HFFc6 (cell line): ENCODE data around the gene ACRBP. TPM values are rescaled to one million over a fixed set of nuclear protein-coding genes. Genes with fewer than 3 reads are reported as not detected.

Experiments
- DNase-seq: peaks from one replicate; pipeline ENCODE4 v3.0.0-alpha.2; 2018
- H3K27ac Mint-ChIP-seq: 2 replicates; pipeline ENCODE4 v1.8.0; 2020; ENCODE audit warnings: mild to moderate bottlenecking, mixed read lengths
- H3K27me3 Mint-ChIP-seq: 2 replicates; pipeline ENCODE4 v1.8.0; 2021; ENCODE audit warnings: mild to moderate bottlenecking, moderate library complexity, mixed read lengths; ENCODE audit not compliant: insufficient read depth
- H3K36me3 Mint-ChIP-seq: 2 replicates; pipeline ENCODE4 v1.8.0; 2021; ENCODE audit warnings: low read depth, mixed read lengths
- H3K4me1 Mint-ChIP-seq: 2 replicates; pipeline ENCODE4 v1.8.0; 2020; ENCODE audit warnings: low read depth, mixed read lengths
- H3K4me3 Mint-ChIP-seq: 2 replicates; pipeline ENCODE4 v1.8.0; 2020; ENCODE audit warnings: mild to moderate bottlenecking, moderate library complexity, mixed read lengths
- H3K9me3 Mint-ChIP-seq: 2 replicates; pipeline ENCODE4 v1.8.0; 2020; ENCODE audit warnings: mild to moderate bottlenecking, mixed read lengths
- long read RNA-seq: library from polyadenylated mRNA; unstranded; transcript quantifications from one replicate; pipeline ENCODE4 v2.0.0, GENCODE V29; 2019
- total RNA-seq, 6 experiments: library from RNA; stranded (reverse); fragmentation: NEBNext Ultra II Directional; extraction: Animal tissue kit (Norgen Biotek cat#: 25700); gene quantifications; 2 replicates in 1 of 6; 3 replicates in 5 of 6; pipeline ENCODE4 v1.2.3, GENCODE V29; 2021
- TF ChIP-seq, protein P1 (sequence below): fragments of 200-600 bp; sonication (generic); IDR thresholded peaks from 2 replicates; pipeline ENCODE4 v1.5.0; 2021; ENCODE audit warnings: antibody characterized with exemption, mild to moderate bottlenecking

The ACRBP gene
- total RNA-seq, result not detected
- long read RNA-seq, result 0 reads

- Mint-ChIP-seq H3K4me3 (no peak within 1 kb of the TSS), H3K9me3 (peaks cover 50% of the 10 kb centered on the region), H3K27me3 (peaks cover 3% of the 10 kb centered on the region), H3K27ac (no peak within 1 kb of the TSS), H3K36me3 (peaks cover 49% of the 10 kb centered on the region), H3K4me1 (no peaks in the 10 kb centered on the region)
- TF ChIP-seq, protein P1, sequence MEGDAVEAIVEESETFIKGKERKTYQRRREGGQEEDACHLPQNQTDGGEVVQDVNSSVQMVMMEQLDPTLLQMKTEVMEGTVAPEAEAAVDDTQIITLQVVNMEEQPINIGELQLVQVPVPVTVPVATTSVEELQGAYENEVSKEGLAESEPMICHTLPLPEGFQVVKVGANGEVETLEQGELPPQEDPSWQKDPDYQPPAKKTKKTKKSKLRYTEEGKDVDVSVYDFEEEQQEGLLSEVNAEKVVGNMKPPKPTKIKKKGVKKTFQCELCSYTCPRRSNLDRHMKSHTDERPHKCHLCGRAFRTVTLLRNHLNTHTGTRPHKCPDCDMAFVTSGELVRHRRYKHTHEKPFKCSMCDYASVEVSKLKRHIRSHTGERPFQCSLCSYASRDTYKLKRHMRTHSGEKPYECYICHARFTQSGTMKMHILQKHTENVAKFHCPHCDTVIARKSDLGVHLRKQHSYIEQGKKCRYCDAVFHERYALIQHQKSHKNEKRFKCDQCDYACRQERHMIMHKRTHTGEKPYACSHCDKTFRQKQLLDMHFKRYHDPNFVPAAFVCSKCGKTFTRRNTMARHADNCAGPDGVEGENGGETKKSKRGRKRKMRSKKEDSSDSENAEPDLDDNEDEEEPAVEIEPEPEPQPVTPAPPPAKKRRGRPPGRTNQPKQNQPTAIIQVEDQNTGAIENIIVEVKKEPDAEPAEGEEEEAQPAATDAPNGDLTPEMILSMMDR, result no peak
- DNase-seq, result no peak
Measured at GRCh38 chr12:6647083-6647604, at the start of gene ACRBP. Gene ACRBP (minus strand): TSS chr12:6647432. CDS start chr12:6647366, 66 bp downstream.

DNA sequence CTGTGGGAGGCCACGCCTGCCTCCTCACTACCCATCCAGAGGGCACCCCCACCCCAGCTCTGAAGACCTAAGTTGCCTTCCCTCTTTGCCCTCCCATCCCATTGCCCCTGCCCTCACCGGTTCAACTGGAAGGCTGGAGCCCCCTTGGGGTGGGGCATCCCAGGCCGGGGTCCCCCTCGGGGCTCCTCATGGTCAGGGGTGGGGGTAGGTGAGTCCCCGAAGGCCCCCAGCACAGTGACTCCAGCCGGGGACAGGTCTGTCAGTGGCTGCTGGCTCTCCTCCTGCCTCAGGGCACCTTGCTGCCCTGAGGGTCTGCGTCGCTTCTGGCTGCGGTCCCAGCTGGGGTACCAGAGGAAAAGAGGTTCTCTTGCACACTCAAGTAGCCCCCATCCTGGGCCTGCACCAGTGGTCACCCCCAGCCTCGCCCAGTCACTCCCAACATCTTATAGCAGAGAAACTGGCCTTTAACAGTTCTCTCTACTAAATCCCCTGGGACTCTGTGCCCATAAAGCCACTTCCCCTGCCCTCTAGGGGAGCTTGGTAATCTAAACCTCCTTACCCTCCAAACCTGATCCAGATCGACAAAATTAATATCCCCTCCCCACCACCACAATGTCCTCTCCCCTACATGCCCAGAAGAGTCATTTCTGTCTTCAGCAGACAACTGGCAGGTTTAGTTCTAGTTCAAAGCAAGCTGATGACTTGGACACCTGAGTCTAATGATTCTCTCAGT lies 48.2 kb upstream of the ACRBP start:
- no peak overlapping the region for H3K27ac Mint-ChIP-seq
- no peak overlapping the region for H3K4me3 Mint-ChIP-seq
- H3K4me1 Mint-ChIP-seq, result peaks cover 42% of the 10 kb centered on the region
- no peaks in the 10 kb centered on the region for H3K36me3 Mint-ChIP-seq
- no peaks in the 10 kb centered on the region for H3K9me3 Mint-ChIP-seq
- no peak for DNase-seq
- peaks cover 14% of the 10 kb centered on the region for H3K27me3 Mint-ChIP-seq
- TF ChIP-seq, protein P1, result no peak

GRCh38 chr12:6694701-6695100 lies 47.5 kb upstream of the ACRBP start:
- H3K4me3 Mint-ChIP-seq, result no peak overlapping the region
- peaks cover 12% of the 10 kb centered on the region for H3K27me3 Mint-ChIP-seq
- no peak overlapping the region for H3K27ac Mint-ChIP-seq
- H3K36me3 Mint-ChIP-seq, result no peaks in the 10 kb centered on the region
- DNase-seq, result no peak
- TF ChIP-seq, protein P1, result no peak
- no peaks in the 10 kb centered on the region for H3K9me3 Mint-ChIP-seq
- peaks cover 40% of the 10 kb centered on the region for H3K4me1 Mint-ChIP-seq

DNA sequence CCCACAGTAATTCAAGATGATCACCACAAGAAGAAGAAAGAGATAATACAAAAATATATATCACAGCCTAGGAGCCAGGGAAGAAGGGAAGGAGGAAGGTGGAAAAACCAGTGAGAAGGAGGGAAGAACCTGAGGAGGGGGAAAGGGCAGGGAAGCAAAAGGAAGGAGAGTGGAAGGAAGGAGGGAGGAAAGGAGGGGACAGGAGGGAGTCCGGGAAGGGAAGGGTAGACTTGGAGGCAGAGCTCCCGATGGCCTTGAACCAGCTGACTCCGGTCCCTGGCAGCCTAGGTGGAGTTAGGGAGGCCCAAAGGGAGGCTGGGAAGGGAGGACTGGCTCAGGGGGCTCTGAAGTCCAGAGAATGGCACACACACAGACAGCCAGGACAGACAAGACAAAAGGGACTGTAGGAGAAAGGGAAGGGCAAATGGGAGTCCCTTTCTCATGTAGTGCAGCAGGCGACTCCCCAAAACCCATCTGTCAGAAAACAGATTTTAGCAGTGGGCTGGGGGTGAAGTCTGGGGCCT lies 46.7 kb upstream of the ACRBP start:
- no peak for DNase-seq
- no peak overlapping the region for H3K27ac Mint-ChIP-seq
- H3K36me3 Mint-ChIP-seq, result no peaks in the 10 kb centered on the region
- peaks cover 32% of the 10 kb centered on the region for H3K4me1 Mint-ChIP-seq
- peaks cover 7% of the 10 kb centered on the region for H3K27me3 Mint-ChIP-seq
- TF ChIP-seq, protein P1, result no peak
- H3K9me3 Mint-ChIP-seq, result no peaks in the 10 kb centered on the region
- H3K4me3 Mint-ChIP-seq, result no peak overlapping the region

DNA sequence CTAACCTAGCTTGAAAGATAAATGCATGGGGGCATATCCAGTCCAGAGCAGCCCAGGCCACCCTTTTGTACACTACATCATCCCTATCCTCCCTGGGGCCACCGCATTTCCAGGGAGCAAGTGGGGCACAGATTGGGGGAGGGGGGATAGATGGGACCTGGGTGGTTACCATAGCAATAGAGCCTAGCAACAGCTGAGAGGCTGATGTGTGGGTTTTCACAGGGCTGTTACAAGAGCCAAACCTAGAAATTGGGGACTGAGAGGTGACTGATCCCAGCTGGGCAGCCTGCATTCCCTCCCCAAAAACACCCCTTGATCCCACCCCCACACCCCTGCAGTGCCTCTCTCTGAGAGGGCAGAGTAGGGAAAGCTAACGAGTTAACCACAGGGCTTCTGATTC lies 45.7 kb upstream of the ACRBP start:
- H3K4me3 Mint-ChIP-seq, result no peak overlapping the region
- H3K4me1 Mint-ChIP-seq, result peaks cover 26% of the 10 kb centered on the region
- no peaks in the 10 kb centered on the region for H3K9me3 Mint-ChIP-seq
- peaks cover 7% of the 10 kb centered on the region for H3K27me3 Mint-ChIP-seq
- TF ChIP-seq, protein P1, result no peak
- H3K27ac Mint-ChIP-seq, result no peak overlapping the region
- no peak for DNase-seq
- peaks cover 3% of the 10 kb centered on the region; the same call in 1 of the 2 replicates for H3K36me3 Mint-ChIP-seq
